ENCODE measurements around the gene FAM237B.

FAM237B gene

DNA sequence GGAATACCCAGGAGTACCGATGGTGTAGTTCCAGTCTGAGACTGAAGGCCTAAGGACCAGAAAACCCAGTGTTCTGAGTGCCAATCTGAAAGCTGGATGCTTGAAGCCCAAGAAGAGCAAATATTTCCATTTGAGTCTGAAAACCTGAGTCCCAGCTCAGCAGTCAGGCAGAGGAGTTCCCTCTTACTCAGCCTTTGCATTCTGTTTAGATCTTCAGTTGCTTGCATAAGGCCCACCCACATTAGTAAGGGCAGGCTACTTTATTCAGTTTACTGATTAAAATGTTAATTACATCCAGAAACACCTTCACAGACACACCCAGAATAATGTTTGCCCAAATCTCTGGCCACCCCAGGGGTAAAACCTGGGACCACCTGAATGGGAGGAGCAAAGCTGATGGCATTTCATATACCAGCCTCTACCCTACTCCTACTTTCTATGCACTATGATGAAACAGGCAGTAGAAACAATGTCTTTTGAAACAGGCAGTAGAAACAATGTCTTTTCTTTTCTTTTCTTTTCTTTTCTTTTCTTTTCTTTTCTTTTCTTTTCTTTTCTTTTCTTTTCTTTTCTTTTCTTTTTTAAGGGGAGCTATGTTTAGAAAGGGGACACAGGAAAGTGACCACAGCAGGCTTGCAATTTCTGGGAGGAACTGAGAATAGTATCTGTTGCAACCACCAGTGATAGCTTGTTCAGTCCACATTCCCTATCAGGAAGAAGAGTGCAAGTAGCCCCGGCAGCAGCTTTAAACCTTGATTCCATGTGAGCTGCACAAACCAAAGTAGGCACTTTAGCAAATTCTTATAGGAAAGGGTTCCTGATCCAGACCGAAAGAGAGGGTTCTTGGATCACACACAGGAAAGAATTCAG is 30.6 kb downstream of the FAM237B start:
- DNase-seq: no peak

DNA sequence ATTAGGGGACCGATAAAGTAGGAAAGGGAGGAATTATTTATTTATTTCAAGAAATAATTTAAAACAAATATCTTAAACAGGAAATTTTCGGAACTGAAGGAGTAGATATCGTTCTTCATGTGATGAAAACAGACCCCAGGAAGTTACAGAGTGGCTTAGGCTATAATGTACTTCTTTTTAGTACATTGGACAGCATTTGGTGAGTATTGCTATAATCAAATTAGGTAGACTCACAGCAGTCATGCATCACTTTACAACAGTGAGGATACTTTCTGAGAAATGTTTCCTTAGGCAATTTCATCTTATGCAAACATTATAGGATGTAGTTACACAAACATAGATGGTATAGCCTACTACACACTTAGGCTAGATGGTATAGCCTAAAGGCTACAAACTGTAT is 33.0 kb downstream of the FAM237B start:
- DNase-seq: no peak

DNA sequence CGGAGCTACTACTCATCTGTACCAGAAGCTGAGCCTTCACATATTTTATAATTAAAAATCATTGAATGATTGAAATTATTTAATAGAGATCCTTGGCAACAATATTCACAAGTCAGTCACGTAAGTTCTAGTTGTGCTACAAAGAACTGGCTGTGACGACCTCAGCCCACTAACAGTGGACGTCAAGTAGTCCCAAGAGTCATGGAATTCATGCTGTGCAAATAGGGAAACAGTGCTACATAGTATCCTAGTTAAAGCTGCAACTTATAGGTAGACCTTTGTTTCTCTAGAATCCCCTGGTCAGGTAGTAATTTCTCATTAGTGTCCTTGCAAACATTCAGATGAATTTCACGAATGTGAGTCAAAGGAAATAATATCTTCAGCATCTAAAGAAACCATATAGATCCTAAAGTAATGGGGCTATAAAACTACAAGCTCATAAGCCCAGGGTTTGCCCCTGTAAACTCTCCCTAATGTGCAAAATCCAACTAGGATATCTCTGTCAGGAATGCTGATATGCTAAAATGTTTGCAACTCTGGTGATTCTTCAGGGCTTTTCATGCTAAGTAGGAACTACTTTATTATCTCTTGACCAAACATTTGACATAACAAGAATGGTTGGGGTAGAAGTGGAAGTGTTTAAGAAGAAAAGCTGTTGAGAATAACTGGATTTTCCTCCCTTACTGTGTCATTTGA is 44.9 kb downstream of the FAM237B start:
- no peak for DNase-seq

DNA sequence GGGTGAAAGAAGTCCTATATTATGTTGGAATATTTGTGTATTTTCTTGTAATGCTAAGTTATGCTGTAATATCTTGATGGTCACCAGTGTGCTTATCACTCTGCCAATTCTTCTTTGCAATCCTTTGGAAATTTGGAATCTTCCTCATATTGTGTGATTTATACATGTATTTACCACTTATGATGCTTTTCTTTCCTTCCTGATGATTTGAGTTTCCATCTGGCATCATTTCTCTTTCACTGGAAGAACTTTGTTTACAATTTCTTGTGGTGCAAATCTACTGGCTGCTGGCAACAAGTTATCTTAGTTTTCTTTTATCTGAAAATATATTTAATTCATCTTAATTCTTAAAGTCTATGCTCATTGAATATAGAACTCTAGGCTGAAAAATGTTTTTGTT is 46.9 kb downstream of the FAM237B start:
- DNase-seq: no peak

DNA sequence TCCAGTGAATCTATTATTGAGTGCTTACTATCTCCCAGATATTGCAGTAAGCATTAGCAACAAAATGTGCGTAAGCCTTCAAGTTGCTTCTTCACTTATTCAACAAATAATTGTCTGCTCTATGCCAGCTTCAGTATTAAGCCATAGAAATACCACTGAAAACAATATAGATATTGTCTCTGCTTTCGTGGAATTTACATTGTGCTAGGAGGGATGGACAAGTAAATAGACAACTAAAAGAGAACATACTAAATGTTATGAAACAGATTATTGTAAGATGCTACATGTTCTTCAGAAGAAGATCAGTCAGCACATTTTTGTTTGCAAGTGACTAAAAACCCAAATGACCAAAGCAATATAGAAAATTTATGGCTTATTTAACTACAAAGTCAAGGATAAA is 48.9 kb downstream of the FAM237B start:
- no peak for DNase-seq

DNA sequence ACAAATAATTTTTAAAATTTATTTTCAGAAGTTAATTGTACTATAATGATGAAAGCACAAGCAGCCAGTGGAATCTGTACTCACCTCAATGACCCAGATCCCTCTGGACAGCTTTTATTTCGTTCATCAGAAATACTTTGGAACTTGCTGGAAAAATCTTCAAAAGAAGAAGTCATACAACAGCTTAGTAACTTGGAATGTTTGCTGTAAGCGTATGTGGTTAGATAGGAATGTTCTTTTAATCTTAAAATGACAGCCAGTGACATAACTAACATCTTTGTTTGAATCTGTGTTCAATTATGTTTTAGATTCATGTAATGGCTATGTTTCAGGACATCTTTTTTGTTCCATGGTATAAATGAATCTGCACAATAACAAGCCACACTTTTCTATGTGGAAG is 49.4 kb downstream of the FAM237B start:
- no peak for DNase-seq

DNA sequence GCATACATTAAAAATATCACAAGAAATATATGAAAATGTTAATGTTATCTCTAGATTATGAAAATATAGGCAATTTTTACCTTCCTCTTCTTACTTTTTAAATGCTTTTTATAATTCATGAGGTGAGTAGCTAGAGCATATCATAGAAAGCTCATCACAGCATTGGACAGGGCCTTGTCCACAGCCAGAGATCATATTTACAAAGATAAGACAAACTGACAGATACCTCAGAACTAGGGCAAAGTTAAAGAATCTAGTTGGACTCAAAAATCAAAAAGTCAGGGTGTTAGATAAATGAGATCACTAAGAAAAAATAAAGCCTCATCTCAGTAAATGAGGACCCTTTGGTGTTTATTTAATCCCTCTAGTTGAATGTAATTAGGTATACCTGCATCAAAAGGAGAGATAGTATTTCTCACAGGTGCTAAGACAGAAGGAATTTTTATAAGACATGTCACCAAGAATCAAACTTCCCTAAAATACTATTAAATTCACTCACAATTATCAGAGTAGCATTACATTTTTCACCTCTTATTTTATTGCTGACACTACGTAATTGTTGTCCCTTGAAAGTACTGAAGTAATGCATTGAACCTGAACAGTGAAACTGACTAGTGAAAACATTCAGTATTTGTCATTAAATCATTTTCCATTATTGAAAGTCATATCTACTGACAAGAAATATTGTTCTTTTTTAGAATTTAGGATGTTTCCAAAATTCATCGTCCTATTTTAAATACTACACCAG is 50.5 kb downstream of the FAM237B start:
- no peak for DNase-seq

DNA sequence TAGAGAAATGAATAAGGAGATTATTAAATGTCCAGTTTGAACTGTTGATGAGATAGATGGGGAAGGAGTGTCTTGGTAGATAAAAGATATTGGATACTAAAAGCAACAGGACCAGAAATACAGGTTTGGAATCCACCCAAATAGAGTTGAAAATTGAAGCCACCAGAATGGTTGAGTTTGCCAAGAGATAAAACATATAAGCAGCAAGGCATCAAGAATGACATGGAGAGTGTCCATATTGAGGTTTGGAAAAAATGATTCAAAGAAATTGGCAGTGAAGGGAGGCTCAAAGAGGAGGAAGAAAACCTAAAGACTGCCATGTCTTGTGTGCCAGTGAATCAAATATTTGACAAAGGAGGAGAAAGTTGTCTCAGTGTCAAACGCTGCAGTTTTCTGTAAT is 51.9 kb downstream of the FAM237B start:
- no peak for DNase-seq

DNA sequence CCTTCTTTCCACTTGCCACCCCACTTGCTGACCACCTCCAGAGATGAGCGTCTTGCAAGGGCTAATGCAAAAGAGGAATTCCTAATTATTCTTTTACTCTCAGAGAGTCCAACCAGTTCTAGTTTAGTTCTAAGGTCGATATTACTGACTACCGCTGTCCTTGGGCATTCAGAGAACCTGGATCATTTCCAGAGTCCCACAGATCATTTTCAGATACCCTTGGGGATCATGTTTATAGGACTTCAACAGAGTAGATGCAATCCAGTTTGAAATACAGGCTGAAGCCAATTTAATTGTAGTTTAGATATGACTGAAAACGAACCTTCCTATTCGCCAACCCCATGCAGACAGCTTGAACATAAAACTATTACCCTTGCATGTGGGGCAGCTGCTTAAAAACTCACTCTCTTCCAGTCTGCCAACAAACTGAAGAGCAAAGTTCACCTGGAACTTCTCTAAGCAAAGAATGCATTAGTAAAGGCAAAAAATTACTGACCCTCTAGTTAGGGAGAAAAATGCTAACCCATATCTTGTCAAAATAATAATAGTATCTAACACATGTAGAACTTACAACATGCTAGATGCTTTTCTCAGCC is 53.7 kb downstream of the FAM237B start:
- no peak for DNase-seq

DNA sequence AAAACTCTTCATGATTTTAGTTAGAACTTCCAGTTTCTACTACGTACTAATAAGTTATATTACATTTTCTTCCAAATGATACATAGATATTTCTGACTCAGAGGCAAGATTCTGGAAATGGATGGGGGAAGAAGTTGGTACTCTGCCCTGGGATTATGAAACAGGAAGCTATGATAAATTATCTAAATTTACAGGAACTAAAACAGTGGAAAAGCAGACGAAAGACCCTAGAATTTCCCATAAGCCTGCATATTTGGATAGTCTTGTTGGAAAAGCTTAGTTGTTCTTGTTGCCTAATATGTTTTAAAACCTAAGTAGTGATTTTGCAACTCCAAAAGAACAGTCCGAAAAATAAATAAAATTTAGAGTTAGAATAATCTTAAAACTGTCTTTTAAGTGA is 54.3 kb downstream of the FAM237B start:
- no peak for DNase-seq

All from CD4-positive, alpha-beta T cell treated with Interleukin-12 subunit alpha and Interleukin-12 subunit beta, for 1 hour (primary cell).